ENCODE data around the gene P2RY8. TPM values are rescaled to one million over a fixed set of nuclear protein-coding genes. Genes with fewer than 3 reads are reported as not detected.
"Not testable (repeated sequence)": the region's sequence is repeated elsewhere in the genome, so short reads cannot be mapped to it uniquely, and the experiment has no call there.

Gene P2RY8
- total RNA-seq, 2 donors from 2014 or later = 18.9 TPM

DNA sequence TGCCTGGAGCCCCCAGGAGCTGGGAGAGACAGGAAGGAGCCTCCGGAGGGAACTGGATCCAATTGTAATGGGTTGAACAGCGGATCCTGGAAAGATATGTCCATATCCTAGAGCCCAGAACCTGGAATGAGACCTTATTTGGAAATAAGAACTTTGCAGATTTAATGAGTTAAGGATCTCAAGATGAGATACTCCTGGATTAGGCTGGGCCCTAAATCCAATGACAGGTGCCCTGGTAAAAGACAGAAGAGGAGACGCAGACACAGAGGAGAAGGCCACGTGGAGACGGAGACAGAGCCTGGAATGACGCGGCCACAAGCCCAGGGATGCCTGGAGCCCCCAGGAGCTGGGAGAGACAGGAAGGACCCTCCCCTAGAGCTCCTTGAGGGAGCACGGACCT is 34.1 kb downstream of the P2RY8 start:
- no peaks in the 10 kb centered on the region for H3K36me3 Mint-ChIP-seq
- no peaks in the 10 kb centered on the region for H3K9me3 Mint-ChIP-seq
- H3K27ac Mint-ChIP-seq = peak overlapping the region in 1 of 2 donors; percentile 91
- ATAC-seq (no peak), DNase-seq (ENCODE audit: low spot score in 2 of 2) (no peak)

DNA sequence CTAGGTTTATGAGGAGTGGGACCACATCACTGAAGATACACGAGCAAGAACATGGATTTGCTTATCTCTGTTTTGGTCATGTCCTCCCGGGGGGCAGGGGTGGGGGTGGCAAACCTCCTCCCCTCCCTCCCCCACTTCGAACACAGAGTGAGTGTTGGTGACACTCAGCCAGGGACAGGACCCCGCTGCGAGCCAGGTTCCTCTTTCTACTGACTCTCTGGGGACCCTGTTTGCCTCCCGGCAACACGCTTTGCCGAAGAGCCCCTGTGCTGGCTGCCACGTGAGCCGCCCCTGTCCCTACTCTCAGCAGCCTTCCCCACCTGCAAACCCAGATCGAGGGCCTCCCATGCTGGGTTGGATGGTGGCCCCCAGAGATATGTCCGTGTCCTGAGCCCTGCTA is 34.7 kb downstream of the P2RY8 start:
- no peak for ATAC-seq

DNA sequence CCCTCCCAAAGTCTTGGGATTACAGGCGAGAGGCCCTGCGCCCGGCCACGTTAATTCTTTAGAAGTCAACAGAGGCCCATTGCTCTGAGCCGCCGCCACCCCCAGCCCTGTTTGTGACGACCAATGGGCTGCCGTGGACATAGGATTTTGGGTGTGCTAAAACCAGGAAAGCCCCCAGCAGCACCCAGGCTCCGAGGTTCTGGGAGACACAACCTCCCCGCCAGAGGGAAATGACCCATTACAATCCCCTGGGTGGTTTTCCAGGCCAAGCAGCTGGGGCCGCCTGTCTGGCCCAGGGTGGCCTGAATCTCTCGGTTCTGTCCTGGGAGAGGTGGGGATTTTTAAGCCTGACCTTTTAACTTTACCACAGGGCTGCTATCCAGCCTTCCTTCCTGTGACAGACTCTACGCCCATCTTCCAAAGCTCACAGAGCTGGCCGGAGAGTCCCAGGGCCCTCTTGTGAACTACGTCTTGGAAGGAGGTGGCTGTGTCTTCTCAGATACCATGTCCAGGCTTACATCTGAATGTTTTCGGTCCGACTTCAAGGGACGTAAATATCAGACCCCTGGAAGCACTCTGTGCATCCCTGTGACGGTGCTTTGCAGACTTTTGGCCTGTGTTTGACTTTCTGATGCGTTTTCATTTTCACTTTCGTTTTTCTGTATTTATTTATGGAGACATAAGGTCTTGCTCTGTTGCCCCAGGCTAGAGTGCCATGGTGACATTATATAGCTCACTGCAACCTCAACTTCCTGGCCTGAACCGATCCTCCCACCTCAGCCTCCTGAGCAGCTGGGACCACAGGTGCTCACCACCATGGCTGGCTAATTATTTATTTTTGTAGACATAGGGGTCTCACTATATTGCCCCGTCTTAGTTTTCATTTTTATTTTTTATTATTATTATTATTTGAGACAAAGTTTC is 36.0 kb downstream of the P2RY8 start:
- peak in 1 of 2 donors; percentile 56 for DNase-seq (ENCODE audit: low spot score in 2 of 2)

More for the DNA sequence above, 34.7 kb downstream of the P2RY8 start:
- Mint-ChIP-seq H3K36me3 (no peaks in the 10 kb centered on the region), H3K9me3 (no peaks in the 10 kb centered on the region), H3K27ac (peak overlapping the region; percentile 68 to 91)
- DNase-seq (ENCODE audit: low spot score in 2 of 2) = no peak

DNA sequence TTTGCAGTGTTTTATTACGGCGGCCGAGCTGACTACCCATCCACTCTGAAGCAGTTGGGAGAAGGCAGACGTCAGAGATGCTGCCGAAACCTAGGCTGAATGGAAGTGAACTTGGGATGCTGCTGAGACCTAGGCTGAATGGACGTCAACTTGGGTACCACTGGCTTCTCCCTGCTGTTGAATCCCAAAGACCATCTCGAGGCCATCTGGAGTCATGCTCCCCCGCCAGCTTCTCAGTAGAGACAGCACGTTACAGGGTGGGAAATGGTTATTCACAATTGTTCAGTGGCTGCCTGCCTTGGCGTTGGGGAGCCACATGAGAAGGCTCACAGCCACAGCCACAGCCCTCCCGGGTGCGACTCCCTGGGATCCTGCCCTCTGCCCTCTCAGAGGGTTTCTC is 40.9 kb downstream of the P2RY8 start:
- Mint-ChIP-seq H3K36me3 (peaks cover 12% of the 10 kb centered on the region in 2 donors), H3K27ac (peak overlapping the region; percentile 33 to 73), H3K9me3 (peaks cover 6 to 7% of the 10 kb centered on the region in 2 donors)
- DNase-seq (ENCODE audit: low spot score in 2 of 2) = no peak
- ATAC-seq = no peak

More for the DNA sequence above, 36.0 kb downstream of the P2RY8 start:
- ATAC-seq = peak; percentile 46 to 66
- Mint-ChIP-seq H3K27ac (peak overlapping the region in 1 of 2 donors; percentile 91), H3K9me3 (no peaks in the 10 kb centered on the region), H3K36me3 (no peaks in the 10 kb centered on the region)

DNA sequence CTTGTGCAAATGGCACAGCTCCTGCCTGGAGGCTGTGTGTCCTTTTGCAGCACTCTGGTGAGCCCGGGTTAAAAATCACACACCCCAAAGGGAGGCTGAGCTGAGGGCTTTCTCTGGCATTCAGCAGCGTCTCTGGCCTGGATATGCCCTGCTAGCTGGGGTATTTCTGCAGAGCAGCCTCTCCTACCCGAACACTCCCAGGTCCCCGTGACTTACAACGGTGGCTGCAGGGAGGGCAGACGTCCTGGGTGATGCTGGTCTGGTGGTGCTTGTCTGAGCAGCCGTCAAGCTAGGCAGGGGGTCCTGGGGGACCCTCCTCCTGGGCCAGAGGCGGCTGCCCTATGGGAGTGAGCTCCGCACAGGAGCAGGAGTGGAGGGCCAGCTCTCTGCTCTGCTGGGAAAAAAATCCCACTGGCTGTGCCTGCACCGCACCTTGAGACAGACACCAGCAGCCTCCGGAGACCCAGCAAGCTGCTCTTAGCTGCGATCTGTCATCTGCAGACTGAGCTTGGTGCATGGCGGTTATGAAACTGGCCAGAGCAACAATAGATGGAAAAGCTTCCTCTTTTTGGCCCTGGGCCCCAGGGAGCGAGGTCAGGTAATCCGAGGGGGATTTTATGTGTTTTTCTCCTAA is 43.0 kb downstream of the P2RY8 start:
- Mint-ChIP-seq H3K36me3 (peaks cover 13 to 18% of the 10 kb centered on the region in 2 donors), H3K27ac (peak overlapping the region in 1 of 2 donors; percentile 63), H3K9me3 (peaks cover 6 to 7% of the 10 kb centered on the region in 2 donors)

DNA sequence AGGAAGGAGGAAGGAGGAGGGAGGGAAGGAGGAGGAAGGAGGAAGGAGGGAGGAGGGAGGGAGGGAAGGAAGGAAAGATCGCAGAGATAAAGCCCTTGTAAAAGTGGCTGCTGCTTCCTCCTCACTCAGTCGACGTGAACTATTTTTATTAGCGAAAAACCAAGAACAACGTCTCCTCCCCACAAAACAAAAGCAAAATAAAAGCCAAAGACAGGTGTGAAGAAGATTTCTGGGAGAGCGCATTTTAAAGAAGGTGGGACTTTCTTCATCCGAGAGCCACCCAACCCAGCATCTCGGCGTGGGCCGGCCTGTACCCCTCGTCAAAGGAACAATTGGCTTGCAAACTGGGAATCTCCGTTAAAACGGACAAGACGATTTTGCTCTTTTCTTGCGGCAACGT is 43.6 kb downstream of the P2RY8 start:
- H3K9me3 Mint-ChIP-seq = peaks cover 6 to 7% of the 10 kb centered on the region in 2 donors
- no peak for DNase-seq (ENCODE audit: low spot score in 2 of 2)
- ATAC-seq = no peak
- H3K36me3 Mint-ChIP-seq = peaks cover 13 to 24% of the 10 kb centered on the region in 2 donors
- peak overlapping the region in 1 of 2 donors; percentile 63 for H3K27ac Mint-ChIP-seq

More for the DNA sequence above, 43.0 kb downstream of the P2RY8 start:
- no peak for DNase-seq (ENCODE audit: low spot score in 2 of 2)
- ATAC-seq = peak in 1 of 2 donors; percentile 52

DNA sequence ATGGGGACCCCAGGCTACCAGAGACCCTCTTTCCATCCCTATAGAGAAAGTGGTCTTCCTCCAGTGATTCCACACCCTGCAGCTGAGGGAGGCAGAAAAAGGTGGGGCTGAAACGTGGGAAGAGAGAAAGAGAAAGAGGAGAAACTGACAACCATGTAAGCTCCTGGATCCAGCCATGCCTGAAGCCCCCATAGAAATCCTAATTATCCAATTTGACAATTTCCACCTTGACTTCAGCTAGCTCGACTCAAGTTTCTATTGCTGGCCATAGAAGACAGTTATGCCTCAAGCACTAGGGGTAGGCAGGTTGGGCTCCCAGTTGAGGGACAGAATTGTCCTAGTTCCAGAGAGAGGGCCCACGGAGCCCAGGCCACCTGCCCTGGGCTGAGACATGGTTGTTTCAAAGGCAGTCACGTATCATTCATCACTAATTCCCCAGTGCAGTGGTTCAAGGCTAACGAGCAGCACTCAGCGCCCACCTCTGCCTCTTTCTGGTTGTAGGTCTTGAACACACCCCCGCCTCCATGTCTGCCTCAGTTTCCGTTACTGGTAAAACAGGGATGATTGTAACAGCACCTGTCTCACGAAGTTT is 44.5 kb downstream of the P2RY8 start:
- peak in 1 of 2 donors; percentile 36 for ATAC-seq
- Mint-ChIP-seq H3K9me3 (peaks cover 6 to 7% of the 10 kb centered on the region in 2 donors), H3K36me3 (peaks cover 13 to 26% of the 10 kb centered on the region in 2 donors), H3K27ac (no peak overlapping the region)
- no peak for DNase-seq (ENCODE audit: low spot score in 2 of 2)

DNA sequence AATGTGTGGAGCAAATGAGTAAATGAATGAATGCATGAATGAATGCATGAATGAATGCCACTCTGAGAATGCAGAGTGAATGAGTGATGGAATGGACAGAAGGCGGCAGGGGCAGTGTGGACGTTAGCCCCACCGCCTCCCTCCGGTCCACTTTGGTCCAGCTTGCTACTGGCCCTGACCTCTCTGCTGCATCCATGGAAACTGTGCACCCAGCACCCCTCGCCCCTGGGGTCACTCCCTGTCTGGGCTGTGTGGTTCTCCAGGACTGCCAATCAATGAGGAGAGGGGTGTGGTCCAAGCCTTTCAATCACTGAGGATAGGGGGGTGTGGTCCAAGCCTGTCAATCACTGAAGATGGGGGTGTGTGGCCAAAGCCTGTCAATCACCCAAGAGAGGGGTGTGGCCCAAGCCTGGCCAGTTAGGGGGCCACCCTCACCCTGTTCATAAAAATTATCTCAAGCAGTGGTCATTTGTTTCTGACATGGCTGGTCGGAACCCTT is 45.1 kb downstream of the P2RY8 start:
- ATAC-seq (peak; percentile 67 to 69), DNase-seq (ENCODE audit: low spot score in 2 of 2) (peak in 1 of 2 donors; percentile 57)
- Mint-ChIP-seq H3K27ac (no peak overlapping the region), H3K36me3 (peaks cover 13 to 32% of the 10 kb centered on the region in 2 donors), H3K9me3 (peaks cover 6 to 7% of the 10 kb centered on the region in 2 donors)

DNA sequence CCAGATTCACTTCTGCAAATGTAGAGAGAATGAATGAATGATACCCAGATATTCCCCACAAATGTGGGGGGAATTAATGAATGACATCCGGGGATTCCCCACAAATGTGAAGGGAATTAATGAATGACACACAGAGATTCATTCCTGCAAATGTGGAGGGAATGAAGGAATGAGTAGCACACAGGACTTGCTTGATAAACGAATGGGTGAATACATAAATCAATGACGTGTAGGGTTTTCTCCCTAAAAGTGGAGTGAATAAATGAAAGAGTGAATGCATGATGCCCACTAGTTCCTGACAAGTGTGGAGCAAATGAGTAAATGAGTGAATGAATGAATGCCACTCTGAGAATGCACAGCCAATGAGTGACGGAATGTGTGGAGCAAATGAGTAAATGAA is 45.7 kb downstream of the P2RY8 start:
- peaks cover 13 to 39% of the 10 kb centered on the region in 2 donors for H3K36me3 Mint-ChIP-seq
- H3K9me3 Mint-ChIP-seq; H3K27ac Mint-ChIP-seq; DNase-seq (ENCODE audit: low spot score in 2 of 2): not testable (repeated sequence)
- peak in 1 of 2 donors; percentile 25 for ATAC-seq

DNA sequence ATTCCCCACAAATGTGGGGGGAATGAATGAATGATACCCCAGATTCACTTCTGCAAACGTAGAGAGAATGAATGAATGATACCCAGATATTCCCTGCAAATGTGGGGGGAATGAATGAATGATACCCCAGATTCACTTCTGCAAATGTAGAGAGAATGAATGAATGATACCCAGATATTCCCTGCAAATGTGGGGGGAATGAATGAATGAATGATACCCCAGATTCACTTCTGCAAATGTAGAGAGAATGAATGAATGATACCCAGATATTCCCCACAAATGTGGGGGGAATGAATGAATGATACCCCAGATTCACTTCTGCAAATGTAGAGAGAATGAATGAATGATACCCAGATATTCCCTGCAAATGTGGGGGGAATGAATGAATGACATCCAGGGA is 46.3 kb downstream of the P2RY8 start:
- H3K36me3 Mint-ChIP-seq = peaks cover 13 to 43% of the 10 kb centered on the region in 2 donors
- ATAC-seq; DNase-seq (ENCODE audit: low spot score in 2 of 2); H3K27ac Mint-ChIP-seq; H3K9me3 Mint-ChIP-seq: not testable (repeated sequence)

DNA sequence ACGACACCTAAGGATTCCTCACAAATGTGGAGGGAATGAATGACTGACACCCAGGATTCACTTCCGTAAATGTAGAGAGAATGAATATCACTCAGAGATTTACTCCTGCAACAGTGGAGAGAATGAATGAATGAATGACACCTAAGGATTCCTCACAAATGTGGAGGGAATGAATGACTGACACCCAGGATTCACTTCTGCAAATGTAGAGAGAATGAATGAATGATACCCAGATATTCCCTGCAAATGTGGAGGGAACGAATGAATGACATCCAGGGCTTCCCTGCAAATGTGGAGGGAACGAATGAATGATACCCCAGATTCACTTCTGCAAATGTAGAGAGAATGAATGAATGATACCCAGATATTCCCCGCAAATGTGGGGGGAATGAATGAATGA is 47.6 kb downstream of the P2RY8 start:
- peak overlapping the region in 1 of 2 donors; percentile 55 for H3K27ac Mint-ChIP-seq
- not testable (repeated sequence) for ATAC-seq; DNase-seq (ENCODE audit: low spot score in 2 of 2); H3K9me3 Mint-ChIP-seq
- H3K36me3 Mint-ChIP-seq = peaks cover 13 to 43% of the 10 kb centered on the region in 2 donors

DNA sequence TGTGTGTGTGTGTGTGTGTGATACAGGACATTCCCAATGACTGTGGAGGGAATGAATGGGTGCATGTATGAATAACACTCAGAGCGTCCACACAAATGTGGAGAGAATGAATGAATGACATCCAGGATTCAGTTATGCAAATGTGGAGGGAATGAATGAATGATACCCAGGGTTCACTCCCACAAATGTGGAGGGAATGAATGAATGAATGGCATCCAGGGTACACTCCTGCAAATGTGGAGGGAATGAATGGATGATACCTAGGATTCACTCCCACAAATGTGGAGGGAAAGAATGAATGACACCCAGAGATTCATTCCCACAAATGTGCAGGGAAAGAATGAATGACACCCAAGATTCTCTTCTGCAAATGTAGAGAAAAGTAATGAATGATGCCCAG is 48.2 kb downstream of the P2RY8 start:
- Mint-ChIP-seq H3K36me3 (peaks cover 13 to 43% of the 10 kb centered on the region in 2 donors), H3K9me3 (peaks cover 6 to 7% of the 10 kb centered on the region in 2 donors), H3K27ac (peak overlapping the region in 1 of 2 donors; percentile 55)
- DNase-seq (ENCODE audit: low spot score in 2 of 2) (no peak), ATAC-seq (no peak)

DNA sequence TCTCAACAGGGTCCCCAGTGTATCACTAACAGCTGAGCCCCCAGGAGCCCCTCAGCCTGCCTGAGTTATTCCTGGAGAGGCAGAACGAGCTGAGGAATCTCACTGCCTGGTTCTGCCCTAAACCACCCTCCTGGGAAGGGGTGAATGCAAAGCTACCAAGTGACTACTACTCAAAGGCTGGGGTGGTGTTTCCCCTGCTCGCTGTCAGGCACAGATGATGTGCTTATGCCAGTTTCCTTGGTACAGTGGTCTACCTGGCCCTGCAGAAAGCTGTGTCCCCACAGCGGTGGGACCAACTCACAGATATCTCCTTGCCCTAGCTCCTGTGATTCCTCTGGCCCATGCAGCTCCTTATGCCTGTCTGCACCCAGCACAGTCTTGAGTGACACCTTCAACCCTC is 48.8 kb downstream of the P2RY8 start:
- Mint-ChIP-seq H3K27ac (peak overlapping the region in 1 of 2 donors; percentile 41), H3K36me3 (peaks cover 13 to 43% of the 10 kb centered on the region in 2 donors), H3K9me3 (peaks cover 6 to 7% of the 10 kb centered on the region in 2 donors)
- DNase-seq (ENCODE audit: low spot score in 2 of 2) (peak in 1 of 2 donors; percentile 47), ATAC-seq (no peak)

DNA sequence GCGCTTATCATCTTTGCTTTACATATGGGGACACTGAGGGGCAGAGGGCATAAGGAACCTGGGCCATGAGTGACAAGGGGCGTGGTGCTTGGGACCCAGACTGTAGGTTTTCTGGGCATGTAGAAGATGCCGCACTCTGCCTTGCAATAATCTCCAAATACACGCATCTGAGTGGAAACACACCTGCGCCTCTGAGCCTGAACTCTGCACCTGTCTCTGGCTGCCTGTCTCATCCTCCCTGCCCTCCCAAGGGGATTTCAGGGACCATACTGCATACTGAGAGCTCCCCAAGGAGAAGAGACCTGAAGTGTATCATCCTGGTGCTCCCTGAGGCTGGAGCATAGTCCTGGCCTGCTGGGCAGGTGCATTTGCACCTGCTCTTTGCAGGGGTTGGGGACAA is 49.6 kb downstream of the P2RY8 start:
- Mint-ChIP-seq H3K36me3 (peaks cover 13 to 43% of the 10 kb centered on the region in 2 donors), H3K27ac (peak overlapping the region in 1 of 2 donors; percentile 1), H3K9me3 (peaks cover 6 to 7% of the 10 kb centered on the region in 2 donors)
- ATAC-seq (no peak), DNase-seq (ENCODE audit: low spot score in 2 of 2) (peak in 1 of 2 donors; percentile 40)

DNA sequence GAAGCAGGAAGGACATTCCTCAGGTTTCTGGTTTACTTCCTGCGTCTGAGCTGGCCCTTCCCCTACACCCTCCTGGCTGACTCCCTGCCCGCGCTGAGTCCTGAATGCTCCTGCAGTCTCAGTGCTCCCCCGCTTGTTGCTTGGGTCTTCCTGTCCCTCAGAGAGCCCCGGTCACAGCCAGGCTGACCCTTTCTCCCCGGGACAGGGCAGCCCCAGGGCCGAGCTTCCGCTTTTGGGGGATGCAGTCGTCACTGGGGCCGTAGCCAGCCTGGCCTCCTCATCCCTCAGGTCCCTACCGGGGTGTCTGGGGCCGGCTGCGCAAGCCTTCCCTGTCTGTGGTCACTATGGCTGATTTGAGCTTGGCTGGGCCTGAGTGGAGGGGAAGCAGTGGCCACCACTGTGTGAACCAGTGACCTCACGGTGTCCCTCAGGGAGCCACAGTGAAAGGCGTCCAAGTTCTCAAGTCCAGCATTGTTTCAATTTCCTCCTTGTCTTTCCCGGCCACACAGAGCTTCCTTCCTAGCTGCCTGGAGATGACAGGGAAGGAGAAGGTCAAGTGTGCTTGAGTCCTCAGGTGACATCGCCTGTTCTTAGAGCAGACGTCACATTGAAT is 50.1 kb downstream of the P2RY8 start:
- Mint-ChIP-seq H3K27ac (peak overlapping the region in 1 of 2 donors; percentile 1), H3K36me3 (peaks cover 9 to 39% of the 10 kb centered on the region in 2 donors), H3K9me3 (peaks cover 6 to 7% of the 10 kb centered on the region in 2 donors)
- DNase-seq (ENCODE audit: low spot score in 2 of 2) = peak in 1 of 2 donors; percentile 45
- ATAC-seq = no peak

DNA sequence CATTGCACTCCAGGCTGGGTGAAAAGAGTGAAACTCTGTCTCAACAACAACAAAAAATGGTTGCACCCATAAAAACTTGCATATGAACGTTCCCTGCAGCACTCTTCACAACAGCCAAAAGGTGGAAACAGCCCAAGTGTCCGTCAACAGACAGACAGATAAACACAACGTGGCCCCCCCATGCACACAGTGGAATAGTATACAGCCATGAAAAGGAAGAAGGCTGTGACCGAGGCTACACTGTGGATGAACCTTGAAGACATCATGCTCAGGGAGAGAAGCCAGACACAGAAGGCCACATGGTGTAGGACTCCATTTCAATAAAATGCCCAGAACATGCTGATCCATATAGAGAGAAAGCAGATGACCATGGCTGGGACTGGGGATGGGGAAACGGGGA is 50.8 kb downstream of the P2RY8 start:
- Mint-ChIP-seq H3K36me3 (peaks cover 2 to 32% of the 10 kb centered on the region in 2 donors), H3K9me3 (peaks cover 1% of the 10 kb centered on the region in 2 donors), H3K27ac (no peak overlapping the region)
- DNase-seq (ENCODE audit: low spot score in 2 of 2) (peak in 1 of 2 donors; percentile 44), ATAC-seq (no peak)

All from activated naive CD4-positive, alpha-beta T cell treated with anti-CD3 and anti-CD28 coated beads, Interleukin-2, amount 50 U/mL, for 72 hours (primary cell).